GM19023 (cell line): Measurements from ENCODE around the gene MARCKSL1.
A peak's percentile ranks its signal among the peaks of the same experiment; 100 is the strongest.
"Not testable (repeated sequence)": the region's sequence is repeated elsewhere in the genome, so short reads cannot be mapped to it uniquely, and the experiment has no call there.

Experiments
- ATAC-seq: cut with Tn5 transposase; IDR thresholded peaks from one replicate; pipeline ENCODE4 v1.9.1; 2021; ENCODE audit warnings: mild to moderate bottlenecking, moderate library complexity; ENCODE audit not compliant: unreplicated experiment

The MARCKSL1 gene, protein sequence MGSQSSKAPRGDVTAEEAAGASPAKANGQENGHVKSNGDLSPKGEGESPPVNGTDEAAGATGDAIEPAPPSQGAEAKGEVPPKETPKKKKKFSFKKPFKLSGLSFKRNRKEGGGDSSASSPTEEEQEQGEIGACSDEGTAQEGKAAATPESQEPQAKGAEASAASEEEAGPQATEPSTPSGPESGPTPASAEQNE

DNA sequence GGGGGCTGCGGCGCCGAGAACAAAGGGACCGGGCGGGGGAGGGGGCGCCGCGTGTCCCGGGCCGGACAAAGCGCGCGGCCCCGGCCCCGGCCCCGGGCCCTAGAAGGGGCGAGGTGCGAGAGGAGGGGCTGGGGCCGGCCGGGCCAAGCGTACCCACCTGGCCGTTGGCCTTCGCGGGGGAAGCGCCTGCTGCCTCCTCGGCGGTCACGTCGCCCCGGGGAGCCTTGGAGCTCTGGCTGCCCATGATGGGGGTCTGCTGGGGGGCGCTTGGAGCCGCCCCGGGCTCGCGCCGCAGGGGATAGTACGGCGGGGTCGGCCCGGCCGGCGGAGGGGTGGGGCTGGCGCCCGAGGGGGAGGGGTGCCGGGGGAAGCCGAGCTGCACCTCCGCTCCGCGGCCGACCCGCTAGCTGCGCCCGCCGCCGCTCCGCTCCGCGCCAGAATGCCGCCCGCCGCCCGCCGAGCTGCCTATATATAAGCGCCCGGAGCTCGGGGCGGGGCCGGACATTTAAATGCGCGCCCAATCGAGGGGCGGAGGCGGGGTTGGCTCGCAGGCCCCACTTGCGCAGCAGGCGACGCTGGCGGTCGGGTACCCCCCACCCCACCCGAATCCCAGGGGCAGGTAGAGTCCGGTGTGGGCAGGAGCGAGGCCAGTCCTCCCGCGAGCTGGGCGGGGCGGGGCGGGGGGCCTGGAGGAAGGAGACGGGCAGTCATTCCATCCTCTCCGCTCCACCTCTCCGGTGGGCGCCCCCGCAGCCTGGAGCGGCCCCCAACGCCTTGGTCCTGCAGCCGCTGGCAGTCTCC lies at the start of gene MARCKSL1:
Gene MARCKSL1 (minus strand): TSS at position 444 of the 801 bp plus-strand sequence. CDS start 200 bp downstream, at position 244.
- peak; percentile 39 for ATAC-seq

DNA sequence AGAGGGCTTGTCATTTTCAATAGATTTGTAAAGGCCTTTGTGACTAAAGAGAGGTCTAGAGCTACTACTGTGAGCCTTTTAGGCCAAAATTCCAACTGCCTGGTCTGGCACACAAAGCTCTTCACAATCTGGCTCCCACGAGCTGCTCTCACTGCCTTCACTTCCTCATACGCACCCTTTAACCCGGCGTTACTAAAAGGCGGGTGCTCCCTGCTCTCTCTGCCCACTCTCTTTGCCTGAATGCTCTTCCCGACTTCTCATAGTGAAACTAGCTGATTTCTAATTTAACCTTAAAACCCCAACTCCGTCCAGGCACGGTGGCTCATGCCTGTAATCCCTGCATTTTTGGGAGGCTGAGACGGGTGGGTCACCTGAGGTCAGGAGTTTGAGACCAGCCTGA lies 44.0 kb upstream of the MARCKSL1 start:
- no peak for ATAC-seq

DNA sequence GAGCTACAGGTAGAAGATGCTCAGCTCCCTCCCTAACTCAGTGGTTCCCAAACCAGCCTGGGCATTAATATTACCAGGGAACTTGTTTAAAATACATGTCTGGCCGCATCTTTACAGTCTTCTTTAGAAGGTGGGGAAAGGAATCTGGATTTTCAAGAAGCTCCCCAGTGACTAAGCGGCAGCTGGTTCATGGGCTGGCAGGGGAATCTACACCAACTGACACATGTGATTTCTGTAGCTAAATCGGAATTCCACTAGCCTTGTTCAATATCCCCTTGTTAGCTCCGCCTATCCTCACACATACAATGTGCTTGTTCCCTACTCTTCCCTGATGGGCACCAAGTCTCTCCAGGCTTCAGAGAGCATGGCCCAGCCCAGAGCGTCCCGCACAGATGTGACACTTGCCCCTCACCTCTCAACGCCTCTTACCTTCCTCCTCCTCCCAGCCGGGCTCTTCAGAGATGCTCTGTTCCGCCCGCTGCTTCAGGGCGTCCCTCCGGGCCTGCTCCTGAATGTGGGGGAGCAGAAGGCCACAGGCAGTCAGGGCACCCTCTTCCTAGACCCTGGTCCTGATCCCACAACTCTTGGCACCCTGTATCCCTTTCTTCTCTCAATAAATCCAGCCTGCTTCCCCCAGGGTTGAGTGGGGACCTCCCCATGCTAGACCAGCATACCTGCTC lies 41.6 kb upstream of the MARCKSL1 start:
- ATAC-seq: no peak

DNA sequence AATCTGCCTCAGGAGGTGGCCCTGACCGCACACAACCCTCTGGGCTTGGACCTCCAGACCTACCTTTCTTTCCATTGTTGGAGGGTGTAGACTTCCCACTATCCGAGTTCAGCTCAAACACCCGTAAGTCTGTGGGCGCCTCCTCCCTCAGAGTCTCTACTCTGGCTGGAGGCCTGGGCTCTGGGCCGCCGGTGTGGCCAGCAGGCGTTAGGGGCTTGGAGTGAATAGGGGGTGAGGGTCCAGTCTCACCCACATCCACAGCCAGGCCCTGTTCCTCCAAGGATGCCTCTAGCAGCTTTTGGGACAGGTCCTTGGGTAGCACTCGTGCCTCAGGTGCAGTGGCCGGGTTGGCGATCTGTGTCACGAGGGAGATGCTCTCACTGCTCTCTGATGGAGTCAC lies 40.2 kb upstream of the MARCKSL1 start:
- ATAC-seq: no peak

DNA sequence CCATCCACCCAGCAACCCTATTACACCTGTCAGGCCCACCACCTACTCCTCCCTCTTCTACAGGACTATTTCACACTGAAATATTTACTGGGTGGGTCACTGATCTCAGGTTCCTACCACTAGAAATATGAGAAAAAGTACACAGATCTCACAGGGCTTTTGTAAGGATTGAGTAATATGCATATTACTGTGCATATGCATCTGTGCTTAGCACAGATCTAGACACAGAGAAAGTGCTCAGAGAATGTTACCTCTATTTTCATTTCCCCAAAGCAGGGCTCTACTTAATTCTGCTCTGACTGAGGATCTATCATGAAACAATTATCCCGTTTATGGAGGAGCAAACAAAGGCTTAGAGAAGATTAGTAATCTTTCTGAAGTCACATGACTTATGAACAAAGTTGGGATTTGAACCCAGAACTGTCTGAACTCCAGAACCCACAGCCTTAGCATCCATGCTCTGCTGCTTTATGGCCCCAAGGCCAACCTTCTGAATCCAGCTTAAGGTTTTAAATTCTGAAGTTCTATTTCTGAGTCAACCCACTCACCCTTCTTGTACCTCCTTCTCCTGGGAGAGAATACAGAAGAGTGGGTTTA lies 38.1 kb upstream of the MARCKSL1 start:
- no peak for ATAC-seq

DNA sequence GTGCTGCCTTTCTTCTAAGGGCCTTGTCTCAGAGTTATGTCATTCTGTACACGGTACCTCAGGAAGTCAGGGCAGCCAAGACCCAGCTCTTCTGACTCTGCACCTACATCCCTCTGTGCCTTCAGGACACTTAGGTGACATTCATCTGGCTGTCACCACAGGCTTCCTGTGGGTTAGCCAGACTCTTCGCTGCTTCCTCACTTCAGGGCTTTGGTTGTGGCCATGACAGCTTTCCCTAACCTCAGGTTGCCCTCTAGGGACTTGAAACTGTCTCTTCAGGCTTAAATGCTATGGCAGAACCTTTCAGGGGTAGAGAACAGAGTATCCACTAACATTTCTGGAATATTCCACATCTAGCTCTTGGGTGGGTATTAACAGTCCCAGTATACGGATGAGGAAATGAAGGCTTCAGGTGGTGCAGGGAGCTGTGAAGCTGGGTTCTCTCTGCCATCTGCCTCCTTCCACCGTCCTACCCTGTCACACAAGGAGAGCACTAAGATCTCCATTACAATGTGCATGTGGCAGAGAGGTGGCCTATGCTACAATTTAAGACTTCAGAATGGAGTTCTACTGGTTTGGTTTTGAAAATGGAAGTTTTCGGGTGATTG lies 36.2 kb upstream of the MARCKSL1 start:
- ATAC-seq: no peak

DNA sequence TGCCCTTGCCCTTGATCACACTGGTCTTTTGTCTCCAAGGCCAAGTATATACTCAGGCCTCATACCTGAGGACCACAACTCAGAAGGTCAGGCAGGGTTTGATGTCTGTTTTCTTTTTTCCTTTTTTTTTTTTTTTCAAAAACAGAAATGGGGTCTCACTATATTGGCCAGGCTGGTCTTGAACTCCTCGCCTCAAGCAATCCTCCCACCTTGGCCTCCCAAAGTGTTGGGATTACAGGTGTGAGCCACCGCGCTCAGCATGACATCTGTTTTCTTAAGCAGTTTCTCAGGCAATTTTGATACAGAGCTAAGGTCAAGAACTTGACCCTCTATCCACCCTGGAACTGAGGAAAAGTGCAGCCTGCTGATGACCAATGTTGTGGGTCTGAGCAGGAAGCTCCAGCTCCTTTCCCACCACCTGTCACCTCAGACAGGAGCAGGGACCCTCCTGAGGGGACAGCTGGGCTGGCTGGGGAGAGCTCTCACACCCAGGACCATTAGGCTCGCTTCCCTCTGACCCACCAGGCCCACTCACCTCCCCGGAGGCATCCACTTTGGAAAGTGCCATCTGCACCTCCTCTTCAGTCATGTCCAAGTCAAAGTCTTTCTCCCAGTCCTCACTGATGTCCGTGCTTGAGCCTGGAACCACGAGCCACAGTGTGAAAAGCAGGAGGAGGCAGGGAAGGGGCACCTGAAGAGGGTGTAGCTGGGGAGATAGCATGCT lies 32.0 kb upstream of the MARCKSL1 start:
- ATAC-seq: no peak

DNA sequence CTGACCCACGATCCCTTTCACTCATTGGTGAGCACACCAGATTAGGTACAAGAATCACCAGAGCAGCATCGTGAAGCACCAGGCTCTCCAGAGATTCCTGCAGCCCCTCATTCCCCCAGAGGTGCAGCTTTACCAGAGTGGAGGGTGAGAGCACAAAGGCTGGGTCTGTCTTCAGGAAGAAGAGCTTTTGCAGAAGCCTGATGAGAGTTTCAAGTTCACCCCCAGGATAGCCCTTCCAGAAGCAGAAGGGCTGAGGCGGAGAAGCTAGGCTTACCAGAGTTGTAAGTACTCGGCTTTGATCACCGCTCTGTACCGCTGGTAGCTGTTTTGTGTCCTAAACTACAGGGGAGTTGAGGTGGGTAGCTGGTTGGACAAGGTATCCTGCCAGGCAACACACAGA lies 29.4 kb upstream of the MARCKSL1 start:
- no peak for ATAC-seq

DNA sequence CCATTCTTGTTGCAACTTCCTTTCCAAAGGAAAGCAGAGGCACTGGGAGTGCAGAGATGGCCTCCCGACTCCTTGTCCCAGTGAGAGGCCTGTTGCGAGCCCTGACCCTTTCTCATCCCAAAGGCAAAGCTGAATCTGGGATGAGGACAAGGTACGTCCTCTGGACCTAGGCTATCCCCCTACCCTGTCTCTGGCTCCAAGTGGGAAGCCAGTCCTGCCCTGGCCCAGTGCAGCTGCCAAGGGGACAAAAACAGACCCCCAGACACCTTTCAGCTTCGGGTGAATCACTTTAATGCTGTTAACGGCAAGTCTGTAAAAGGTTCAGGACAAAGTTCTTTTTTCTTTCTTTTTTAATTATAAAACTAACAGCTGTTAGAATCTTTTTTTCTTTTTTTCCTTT lies 28.8 kb upstream of the MARCKSL1 start:
- ATAC-seq: no peak

DNA sequence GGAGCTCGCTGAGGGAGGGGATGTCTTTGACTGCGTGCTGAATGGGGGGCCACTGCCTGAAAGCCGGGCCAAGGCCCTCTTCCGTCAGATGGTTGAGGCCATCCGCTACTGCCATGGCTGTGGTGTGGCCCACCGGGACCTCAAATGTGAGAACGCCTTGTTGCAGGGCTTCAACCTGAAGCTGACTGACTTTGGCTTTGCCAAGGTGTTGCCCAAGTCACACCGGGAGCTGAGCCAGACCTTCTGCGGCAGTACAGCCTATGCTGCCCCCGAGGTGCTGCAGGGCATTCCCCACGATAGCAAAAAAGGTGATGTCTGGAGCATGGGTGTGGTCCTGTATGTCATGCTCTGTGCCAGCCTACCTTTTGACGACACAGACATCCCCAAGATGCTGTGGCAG lies 27.7 kb upstream of the MARCKSL1 start:
- no peak for ATAC-seq

DNA sequence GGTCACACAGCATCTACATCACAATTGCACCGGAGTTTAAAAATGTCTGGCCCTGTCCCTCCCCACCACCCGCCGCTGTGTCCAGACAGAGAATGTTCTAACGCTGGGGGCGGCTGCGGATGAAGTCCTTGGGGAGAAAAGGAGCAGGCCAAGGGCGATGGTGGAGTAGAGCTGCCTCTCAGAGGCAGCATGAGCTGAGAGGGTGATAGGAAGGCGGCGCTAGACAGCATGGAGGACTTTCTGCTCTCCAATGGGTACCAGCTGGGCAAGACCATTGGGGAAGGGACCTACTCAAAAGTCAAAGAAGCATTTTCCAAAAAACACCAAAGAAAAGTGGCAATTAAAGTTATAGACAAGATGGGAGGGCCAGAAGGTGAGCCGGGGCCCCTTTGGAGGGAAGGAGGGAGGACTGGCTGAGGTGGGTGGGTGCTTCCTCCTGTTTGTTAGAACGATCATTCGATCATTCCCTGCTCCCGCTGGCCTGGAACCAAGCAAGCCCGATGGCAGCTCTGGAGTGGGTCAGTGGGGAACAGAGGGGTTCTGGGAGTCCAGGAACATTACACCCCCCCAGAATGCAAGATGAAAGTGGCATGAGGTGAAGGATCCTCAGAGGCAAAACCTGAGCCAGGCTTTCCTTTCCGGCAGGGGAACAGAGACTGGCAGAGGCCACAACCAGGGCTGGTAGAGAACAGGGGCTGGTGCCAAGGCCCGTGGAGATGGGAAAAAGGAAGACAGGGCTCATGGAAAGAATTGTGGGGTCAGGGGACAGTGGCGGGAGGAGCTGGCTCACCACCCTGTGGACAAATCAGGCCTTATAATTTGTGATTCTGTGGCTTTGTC lies 26.7 kb upstream of the MARCKSL1 start, which contains the start of the genes FAM229A and TSSK3:
Gene FAM229A (minus strand): TSS at position 12 of the 840 bp plus-strand sequence. CDS start 394 bp downstream, outside the sequence.
Gene TSSK3 (plus strand): TSS at position 66 of the 840 bp plus-strand sequence. CDS start 163 bp downstream, at position 229.
- ATAC-seq: no peak

DNA sequence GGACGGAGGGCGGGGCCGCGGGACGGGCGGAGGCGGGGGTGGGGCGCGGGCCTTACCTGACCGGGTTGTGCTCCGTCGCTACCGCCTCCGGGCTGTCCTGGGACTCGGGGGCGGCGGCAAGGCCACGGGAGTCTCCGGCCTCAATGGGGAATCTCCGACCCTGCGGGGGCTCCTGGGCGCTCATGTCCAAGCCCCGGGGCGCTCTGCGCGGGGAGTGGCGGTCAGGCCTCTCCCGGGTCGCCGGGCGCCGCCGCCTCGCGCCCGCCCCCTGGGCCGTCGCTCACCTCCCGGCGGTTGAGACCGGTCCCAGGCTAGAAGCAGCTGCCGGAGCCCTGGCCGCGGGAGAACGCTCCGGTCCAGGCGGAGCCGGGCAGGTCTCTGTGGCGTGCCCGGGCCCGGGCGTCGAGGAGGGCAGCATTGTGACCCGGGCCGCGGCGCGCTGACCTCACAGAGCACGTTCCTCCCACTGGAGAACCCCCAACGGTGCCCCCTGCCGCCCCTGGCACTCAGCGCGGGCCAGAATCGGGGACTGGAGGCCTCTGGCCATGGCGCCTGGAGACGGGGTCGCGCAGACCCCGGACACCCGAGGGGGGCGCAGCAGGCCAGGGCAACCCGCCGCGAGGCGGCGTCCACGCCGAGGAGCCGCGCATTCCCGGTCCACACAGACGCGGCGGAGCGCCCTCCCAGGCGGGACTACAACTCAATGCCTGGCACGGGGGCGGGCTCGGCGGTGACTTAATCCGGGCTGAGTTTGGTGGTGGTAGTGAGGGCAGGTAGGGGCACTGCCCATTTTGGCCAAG lies 25.8 kb upstream of the MARCKSL1 start:
- no peak for ATAC-seq

DNA sequence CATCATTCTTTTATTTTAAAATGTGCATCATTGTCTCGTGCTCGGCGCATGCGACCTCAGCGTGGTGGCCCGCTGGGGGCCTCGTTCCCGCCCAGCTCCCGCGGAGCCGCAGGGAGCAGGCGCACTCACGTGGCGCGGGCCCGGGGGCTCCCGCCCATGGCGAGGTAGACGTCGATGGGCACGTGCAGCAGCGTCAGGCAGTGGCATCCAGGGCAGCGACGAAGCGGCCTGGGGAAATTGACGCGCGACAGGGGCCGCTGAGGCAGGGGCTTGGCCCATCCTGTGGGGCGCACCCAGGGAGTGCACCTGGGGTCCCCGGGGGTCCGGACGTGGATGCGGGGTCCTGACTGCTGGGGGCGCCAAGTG lies 25.3 kb upstream of the MARCKSL1 start:
- ATAC-seq: no peak

DNA sequence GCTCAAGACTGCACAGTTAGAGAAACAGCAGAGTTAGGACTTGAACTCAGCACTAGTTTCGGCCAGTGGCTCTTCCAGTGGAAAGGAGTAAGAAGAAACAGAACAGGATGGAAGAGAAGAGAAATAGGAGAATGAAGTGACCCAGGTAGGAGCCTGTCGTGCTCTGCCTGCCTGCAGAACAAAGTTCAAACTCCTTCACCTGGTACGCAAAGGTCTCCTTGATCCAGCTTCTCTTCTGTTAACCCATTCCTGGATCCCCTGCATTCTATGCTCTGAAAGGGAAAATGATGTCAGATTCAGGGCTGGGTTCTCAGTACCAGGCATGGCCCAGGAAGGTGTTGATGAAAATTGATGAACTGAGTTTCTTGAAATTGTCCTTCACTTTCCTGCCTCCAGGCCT lies 22.4 kb upstream of the MARCKSL1 start:
- no peak for ATAC-seq

DNA sequence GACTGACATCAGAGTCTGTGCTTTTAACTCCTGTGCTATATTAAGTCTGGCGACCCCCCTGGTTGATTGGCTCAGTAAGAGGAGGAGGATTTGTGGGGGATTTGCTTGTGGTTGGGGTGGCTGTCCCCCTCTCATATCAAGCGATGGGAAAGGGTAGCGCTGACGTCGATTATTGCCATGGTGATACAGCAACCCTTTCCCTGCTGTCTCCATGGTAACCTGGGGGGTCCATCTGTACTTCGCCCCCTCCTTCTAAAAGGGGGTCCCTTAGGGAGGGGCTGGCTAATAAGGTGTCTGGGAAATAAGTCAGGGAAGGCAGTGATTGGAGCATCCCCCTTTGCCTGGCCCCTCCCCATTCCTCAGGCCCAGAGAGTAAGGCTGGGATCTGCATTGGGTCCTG lies 21.6 kb upstream of the MARCKSL1 start:
- no peak for ATAC-seq

DNA sequence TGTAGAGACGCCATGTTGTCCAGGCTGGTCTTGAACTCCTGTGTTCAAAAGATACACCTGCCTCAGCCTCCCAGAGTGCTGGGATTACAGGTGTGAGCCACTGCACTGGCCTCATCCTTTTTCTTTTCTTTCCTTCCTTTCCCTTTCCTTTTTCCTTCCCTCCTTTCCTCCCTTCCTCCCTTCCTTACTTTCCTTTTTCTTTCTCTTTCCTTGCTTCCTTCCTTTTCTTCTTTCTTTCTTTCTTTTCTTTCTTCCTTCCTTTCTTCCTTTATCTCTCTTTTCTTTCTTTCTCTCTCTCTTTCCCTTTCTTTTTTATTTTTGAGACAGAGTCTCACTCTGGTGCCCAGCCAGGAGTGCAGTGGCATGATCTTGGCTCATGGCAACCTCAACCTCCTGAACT lies 20.4 kb upstream of the MARCKSL1 start:
- ATAC-seq: no peak

DNA sequence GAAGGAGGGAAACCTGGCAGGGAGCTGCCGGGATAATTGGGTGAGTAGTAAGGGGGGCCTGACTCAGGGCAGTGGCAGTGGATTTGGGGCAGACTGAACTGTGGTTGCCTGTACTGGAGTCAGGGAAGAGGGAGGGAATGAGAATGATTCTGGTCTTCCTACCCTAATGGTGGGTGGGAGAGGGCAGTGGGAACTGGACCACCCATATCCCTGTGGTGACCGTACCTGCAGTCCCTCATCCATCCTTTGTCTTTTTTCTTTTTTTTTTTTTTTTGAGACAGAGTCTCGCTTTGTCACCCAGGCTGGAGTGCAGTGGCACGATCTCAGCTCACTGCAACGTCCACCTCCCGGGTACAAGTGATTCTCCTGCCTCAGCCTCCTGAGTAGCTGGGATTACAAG lies 19.7 kb upstream of the MARCKSL1 start:
- ATAC-seq: not testable (repeated sequence)

DNA sequence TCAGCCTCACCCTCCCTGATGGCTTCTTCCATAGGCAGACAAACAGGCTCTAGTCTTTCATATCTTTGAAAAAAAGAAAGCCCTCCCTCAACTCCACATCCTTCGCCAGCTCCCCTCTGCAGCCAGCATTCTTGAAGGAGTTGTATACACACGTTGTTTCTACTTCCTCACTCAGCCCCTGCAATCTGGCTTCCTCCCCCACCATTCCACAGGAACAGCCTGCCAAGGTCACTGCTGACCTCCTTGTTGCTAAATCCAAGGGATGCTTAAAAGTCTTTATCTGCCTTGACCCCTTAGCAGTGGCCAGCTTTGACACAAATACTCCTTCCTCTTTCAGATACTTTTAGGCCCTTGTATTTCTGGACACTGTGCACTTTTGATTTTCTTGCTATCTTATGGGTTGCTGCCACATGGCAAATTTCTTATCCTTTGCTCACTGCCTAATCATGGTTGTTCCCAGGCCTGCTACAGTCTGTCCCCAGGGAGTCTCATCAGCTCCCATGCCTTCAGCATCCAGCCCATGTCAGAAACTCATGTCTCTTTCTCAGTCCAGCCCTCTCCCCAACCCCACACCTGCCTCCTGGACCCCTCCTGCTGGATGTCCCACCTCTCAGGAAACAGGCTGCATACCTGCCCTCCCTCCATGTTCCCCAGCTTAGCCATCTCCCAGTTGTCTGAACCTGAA lies 18.0 kb upstream of the MARCKSL1 start:
- ATAC-seq: no peak
